Measurements from ENCODE around the gene CEP131.

The CEP131 gene

GRCh38 chr17:81161972-81162371 lies 60.8 kb downstream of the CEP131 start:
- no peaks in the 10 kb centered on the region for H4K20me1 ChIP-seq (ENCODE audit: insufficient read depth, low read length)
- H3K9ac ChIP-seq (ENCODE audit: low read length), result no peak overlapping the region
- no peak overlapping the region for H3K4me2 ChIP-seq (ENCODE audit: low read depth, low read length)
- no peaks in the 10 kb centered on the region for H3K4me1 ChIP-seq (ENCODE audit: low read length)
- H3K27ac ChIP-seq (ENCODE audit: low read length), result no peak overlapping the region
- H3K9me3 ChIP-seq (replicated peaks; ENCODE audit: insufficient read depth, low read length), result no peaks in the 10 kb centered on the region
- H3K4me3 ChIP-seq (ENCODE audit: low read length), result no peak overlapping the region
- DNase-seq, result no peak
- no peak for TF ChIP-seq CTCF (IDR thresholded peaks at IDR 0.05; ENCODE audit: low read length)
- no peak for TF ChIP-seq EZH2 (optimal IDR thresholded peaks at IDR 0.05; ENCODE audit: low read depth, low read length)
- TF ChIP-seq EZH2phosphoT487 (IDR thresholded peaks at IDR 0.05; ENCODE audit: low read length), result no peak
- no peaks in the 10 kb centered on the region for H3K9me2 ChIP-seq (replicated peaks; ENCODE audit: insufficient read depth, low read length)
- H3K27me3 ChIP-seq (replicated peaks; ENCODE audit: insufficient read depth, low read length), result peaks cover 93% of the 10 kb centered on the region
- no peaks in the 10 kb centered on the region for H3F3A ChIP-seq (ENCODE audit: insufficient read depth, low read length)
- H3K79me2 ChIP-seq (ENCODE audit: low read length), result no peaks in the 10 kb centered on the region
- H2AFZ ChIP-seq (ENCODE audit: low read length), result no peak overlapping the region
- H3K36me3 ChIP-seq (replicated peaks; ENCODE audit: insufficient read depth, low read length), result no peaks in the 10 kb centered on the region

- no peaks in the 10 kb centered on the region for H3K79me2 ChIP-seq (ENCODE audit: low read length)
- no peak for DNase-seq
- H3K4me3 ChIP-seq (ENCODE audit: low read length), result no peak overlapping the region
- no peak for TF ChIP-seq EZH2phosphoT487 (IDR thresholded peaks at IDR 0.05; ENCODE audit: low read length)
- no peak for TF ChIP-seq EZH2 (optimal IDR thresholded peaks at IDR 0.05; ENCODE audit: low read depth, low read length)
- TF ChIP-seq CTCF (IDR thresholded peaks at IDR 0.05; ENCODE audit: low read length), result no peak
- no peaks in the 10 kb centered on the region for H3K4me1 ChIP-seq (ENCODE audit: low read length)
- no peak overlapping the region for H3K27ac ChIP-seq (ENCODE audit: low read length)
- no peak overlapping the region for H3K9ac ChIP-seq (ENCODE audit: low read length)
- H3K9me2 ChIP-seq (replicated peaks; ENCODE audit: insufficient read depth, low read length), result no peaks in the 10 kb centered on the region
- no peaks in the 10 kb centered on the region for H3F3A ChIP-seq (ENCODE audit: insufficient read depth, low read length)
- no peaks in the 10 kb centered on the region for H3K9me3 ChIP-seq (replicated peaks; ENCODE audit: insufficient read depth, low read length)
- no peak overlapping the region for H3K4me2 ChIP-seq (ENCODE audit: low read depth, low read length)
- H3K36me3 ChIP-seq (replicated peaks; ENCODE audit: insufficient read depth, low read length), result no peaks in the 10 kb centered on the region
- H3K27me3 ChIP-seq (replicated peaks; ENCODE audit: insufficient read depth, low read length), result peaks cover 93% of the 10 kb centered on the region
- no peak overlapping the region for H2AFZ ChIP-seq (ENCODE audit: low read length)
- no peaks in the 10 kb centered on the region for H4K20me1 ChIP-seq (ENCODE audit: insufficient read depth, low read length)
Measured at GRCh38 chr17:81161536-81161935, 61.2 kb downstream of the CEP131 start.

GRCh38 chr17:81160747-81161453 lies 61.9 kb downstream of the CEP131 start:
- H3F3A ChIP-seq (ENCODE audit: insufficient read depth, low read length), result no peaks in the 10 kb centered on the region
- H3K36me3 ChIP-seq (replicated peaks; ENCODE audit: insufficient read depth, low read length), result no peaks in the 10 kb centered on the region
- no peak for DNase-seq
- H3K27ac ChIP-seq (ENCODE audit: low read length), result no peak overlapping the region
- no peaks in the 10 kb centered on the region for H3K4me1 ChIP-seq (ENCODE audit: low read length)
- no peak overlapping the region for H3K4me3 ChIP-seq (ENCODE audit: low read length)
- H3K9me2 ChIP-seq (replicated peaks; ENCODE audit: insufficient read depth, low read length), result no peaks in the 10 kb centered on the region
- H4K20me1 ChIP-seq (ENCODE audit: insufficient read depth, low read length), result no peaks in the 10 kb centered on the region
- H3K79me2 ChIP-seq (ENCODE audit: low read length), result no peaks in the 10 kb centered on the region
- peaks cover 98% of the 10 kb centered on the region for H3K27me3 ChIP-seq (replicated peaks; ENCODE audit: insufficient read depth, low read length)
- TF ChIP-seq CTCF (IDR thresholded peaks at IDR 0.05; ENCODE audit: low read length), result no peak
- TF ChIP-seq EZH2 (optimal IDR thresholded peaks at IDR 0.05; ENCODE audit: low read depth, low read length), result no peak
- no peak for TF ChIP-seq EZH2phosphoT487 (IDR thresholded peaks at IDR 0.05; ENCODE audit: low read length)
- no peak overlapping the region for H3K4me2 ChIP-seq (ENCODE audit: low read depth, low read length)
- H3K9me3 ChIP-seq (replicated peaks; ENCODE audit: insufficient read depth, low read length), result no peaks in the 10 kb centered on the region
- no peak overlapping the region for H3K9ac ChIP-seq (ENCODE audit: low read length)
- no peak overlapping the region for H2AFZ ChIP-seq (ENCODE audit: low read length)
